Measurements from ENCODE around the gene MOB3C. TPM values are rescaled to one million over a fixed set of nuclear protein-coding genes. Genes with fewer than 3 reads are reported as not detected.
"Not testable (repeated sequence)": the region's sequence is repeated elsewhere in the genome, so short reads cannot be mapped to it uniquely, and the experiment has no call there.

The MOB3C gene
- 11.9 and 13.0 TPM in 2 replicates for polyA plus RNA-seq (2011; rRNA removed)
- polyA minus RNA-seq (2011; rRNA and poly(A)+ RNA removed) = 13.4 and 15.8 TPM in 2 replicates

GRCh38 chr1:46616277-46617107 is at the start of gene MOB3C:
Gene MOB3C (minus strand): TSS chr1:46616811. CDS start chr1:46613321, 3,490 bp downstream.
- H3K9me3 ChIP-seq (ENCODE audit: control insufficient read depth, insufficient read depth, low read length) = no peaks in the 10 kb centered on the region; the same call in 1 of the 2 replicates
- ChIA-PET POLR2A (interaction anchor here (0.5 to 3.7 kb wide), 7 partner anchors 10 to 1313 kb away, joined by 3 to 21 read pairs (median 5); partner anchors contain the start of genes ATPAF1 and MKNK1), CTCF (interaction anchor here (2.8 kb wide), 1 partner anchor 109 kb away, joined by 11 read pairs; no protein-coding TSS in a partner anchor)
- no peaks in the 10 kb centered on the region for H3K27me3 ChIP-seq (ENCODE audit: control insufficient read depth, insufficient read depth, low read length)
- peak; percentile 55 for DNase-seq (ENCODE audit: low read depth, low spot score)
- no peak for TF ChIP-seq CTCF (IDR thresholded peaks at IDR 0.05; ENCODE audit: low read depth, low read length)
- H3K27ac ChIP-seq (ENCODE audit: low read depth, low read length) = peak within 1 kb of the TSS; percentile 81
- H3K4me3 ChIP-seq (ENCODE audit: low read depth, low read length) = peak within 1 kb of the TSS; percentile 89

GRCh38 chr1:46665983-46666382 is 49.4 kb upstream of the MOB3C start:
- POLR2A ChIA-PET = interaction anchor here (0.5 kb wide), 1 partner anchor 60 kb away, joined by 4 read pairs; no protein-coding TSS in a partner anchor
- no peaks in the 10 kb centered on the region for H3K27me3 ChIP-seq (ENCODE audit: control insufficient read depth, insufficient read depth, low read length)
- H3K9me3 ChIP-seq (ENCODE audit: control insufficient read depth, insufficient read depth, low read length) = no peaks in the 10 kb centered on the region
- CTCF ChIA-PET = no interaction called here
- no peak for DNase-seq (ENCODE audit: low read depth, low spot score)
- no peak overlapping the region for H3K27ac ChIP-seq (ENCODE audit: low read depth, low read length)
- no peak for TF ChIP-seq CTCF (IDR thresholded peaks at IDR 0.05; ENCODE audit: low read depth, low read length)
- no peak overlapping the region for H3K4me3 ChIP-seq (ENCODE audit: low read depth, low read length)

GRCh38 chr1:46662919-46663318 is 46.3 kb upstream of the MOB3C start:
- H3K9me3 ChIP-seq (ENCODE audit: control insufficient read depth, insufficient read depth, low read length); H3K27ac ChIP-seq (ENCODE audit: low read depth, low read length); H3K4me3 ChIP-seq (ENCODE audit: low read depth, low read length); H3K27me3 ChIP-seq (ENCODE audit: control insufficient read depth, insufficient read depth, low read length); CTCF ChIA-PET; POLR2A ChIA-PET; DNase-seq (ENCODE audit: low read depth, low spot score): not testable (repeated sequence)

- H3K4me3 ChIP-seq (ENCODE audit: low read depth, low read length); H3K27ac ChIP-seq (ENCODE audit: low read depth, low read length); H3K9me3 ChIP-seq (ENCODE audit: control insufficient read depth, insufficient read depth, low read length); POLR2A ChIA-PET; DNase-seq (ENCODE audit: low read depth, low spot score); CTCF ChIA-PET; H3K27me3 ChIP-seq (ENCODE audit: control insufficient read depth, insufficient read depth, low read length): not testable (repeated sequence)
Measured at GRCh38 chr1:46660116-46660515, 43.5 kb upstream of the MOB3C start.

- Histone ChIP-seq H3K4me3 (ENCODE audit: low read depth, low read length) (no peak overlapping the region), H3K9me3 (ENCODE audit: control insufficient read depth, insufficient read depth, low read length) (no peaks in the 10 kb centered on the region), H3K27ac (ENCODE audit: low read depth, low read length) (no peak overlapping the region), H3K27me3 (ENCODE audit: control insufficient read depth, insufficient read depth, low read length) (no peaks in the 10 kb centered on the region)
- no peak for TF ChIP-seq CTCF (IDR thresholded peaks at IDR 0.05; ENCODE audit: low read depth, low read length)
- no peak for DNase-seq (ENCODE audit: low read depth, low spot score)
- ChIA-PET POLR2A (no interaction called here), CTCF (no interaction called here)
Measured at GRCh38 chr1:46659307-46659870, 42.8 kb upstream of the MOB3C start.

GRCh38 chr1:46657775-46658174 is 41.2 kb upstream of the MOB3C start:
- ChIA-PET POLR2A (no interaction called here), CTCF (interaction anchor here (0.7 kb wide), 1 partner anchor 211 kb away, joined by 3 read pairs; no protein-coding TSS in a partner anchor)
- no peak for TF ChIP-seq CTCF (IDR thresholded peaks at IDR 0.05; ENCODE audit: low read depth, low read length)
- no peak overlapping the region for H3K4me3 ChIP-seq (ENCODE audit: low read depth, low read length)
- no peak for DNase-seq (ENCODE audit: low read depth, low spot score)
- no peaks in the 10 kb centered on the region for H3K9me3 ChIP-seq (ENCODE audit: control insufficient read depth, insufficient read depth, low read length)
- H3K27me3 ChIP-seq (ENCODE audit: control insufficient read depth, insufficient read depth, low read length) = no peaks in the 10 kb centered on the region
- no peak overlapping the region for H3K27ac ChIP-seq (ENCODE audit: low read depth, low read length)

Measured in AG04450 (cell line).